ENCODE results near the gene ARL6IP1.
"Not testable (repeated sequence)": the region's sequence is repeated elsewhere in the genome, so short reads cannot be mapped to it uniquely, and the experiment has no call there.

The ARL6IP1 gene

GRCh38 chr16:18788828-18789514, 12.4 kb downstream of the ARL6IP1 start:
- peak overlapping the region; percentile 94 for H3K4me2 ChIP-seq
- no peaks in the 10 kb centered on the region for H3K27me3 ChIP-seq
- H3K36me3 ChIP-seq = peaks cover 82% of the 10 kb centered on the region
- peak overlapping the region; percentile 98 for H3K4me3 ChIP-seq
- TF ChIP-seq Cebpa-rat (IDR thresholded peaks at IDR 0.05) = no peak
- H3K9ac ChIP-seq = peak overlapping the region; percentile 100
- peak overlapping the region; percentile 99 for H3K27ac ChIP-seq
- peaks cover 56% of the 10 kb centered on the region for H3K4me1 ChIP-seq
- H3K9me3 ChIP-seq = no peaks in the 10 kb centered on the region
- peaks cover 61% of the 10 kb centered on the region for H4K20me1 ChIP-seq

GRCh38 chr16:18784917-18785623, 16.3 kb downstream of the ARL6IP1 start:
- no peak for TF ChIP-seq Cebpa-rat (IDR thresholded peaks at IDR 0.05)
- peaks cover 81% of the 10 kb centered on the region for H3K36me3 ChIP-seq
- no peak overlapping the region; the same call in 1 of the 2 replicates for H3K9ac ChIP-seq
- no peak overlapping the region for H3K4me3 ChIP-seq
- H3K9me3 ChIP-seq = no peaks in the 10 kb centered on the region
- no peak overlapping the region for H3K27ac ChIP-seq
- no peaks in the 10 kb centered on the region for H3K27me3 ChIP-seq
- peaks cover 85% of the 10 kb centered on the region for H4K20me1 ChIP-seq
- peak overlapping the region; percentile 94 for H3K4me2 ChIP-seq
- peaks cover 62% of the 10 kb centered on the region for H3K4me1 ChIP-seq

- H3K27me3 ChIP-seq = no peaks in the 10 kb centered on the region
- H4K20me1 ChIP-seq = peaks cover 72% of the 10 kb centered on the region
- peaks cover 57% of the 10 kb centered on the region for H3K4me1 ChIP-seq
- H3K4me2 ChIP-seq = 0 out of 2 replicates have a peak overlapping the region, but pooled peaks have one; percentile 12
- no peak overlapping the region for H3K9ac ChIP-seq
- peaks cover 81% of the 10 kb centered on the region for H3K36me3 ChIP-seq
- H3K27ac ChIP-seq = no peak overlapping the region
- H3K9me3 ChIP-seq = no peaks in the 10 kb centered on the region
- no peak for TF ChIP-seq Cebpa-rat (IDR thresholded peaks at IDR 0.05)
- H3K4me3 ChIP-seq = no peak overlapping the region
Observed at GRCh38 chr16:18783430-18784341, 17.7 kb downstream of the ARL6IP1 start.

GRCh38 chr16:18782697-18783429, 18.5 kb downstream of the ARL6IP1 start:
- no peak overlapping the region for H3K9ac ChIP-seq
- H3K27me3 ChIP-seq = no peaks in the 10 kb centered on the region
- peaks cover 73% of the 10 kb centered on the region for H3K36me3 ChIP-seq
- peaks cover 49% of the 10 kb centered on the region for H3K4me1 ChIP-seq
- no peaks in the 10 kb centered on the region for H3K9me3 ChIP-seq
- no peak overlapping the region for H3K4me2 ChIP-seq
- H3K27ac ChIP-seq = no peak overlapping the region
- H3K4me3 ChIP-seq = no peak overlapping the region
- no peak for TF ChIP-seq Cebpa-rat (IDR thresholded peaks at IDR 0.05)
- peaks cover 64% of the 10 kb centered on the region for H4K20me1 ChIP-seq

GRCh38 chr16:18781232-18781631, 20.1 kb downstream of the ARL6IP1 start:
- H3K27ac ChIP-seq, H3K9ac ChIP-seq, H3K27me3 ChIP-seq, H3K4me3 ChIP-seq, H3K4me2 ChIP-seq, H3K9me3 ChIP-seq: not testable (repeated sequence)
- peaks cover 47% of the 10 kb centered on the region for H4K20me1 ChIP-seq
- H3K4me1 ChIP-seq = peaks cover 33% of the 10 kb centered on the region
- H3K36me3 ChIP-seq = peaks cover 59% of the 10 kb centered on the region

- H3K9me3 ChIP-seq, H3K9ac ChIP-seq, H3K4me2 ChIP-seq, H3K27me3 ChIP-seq, H3K4me3 ChIP-seq, H3K27ac ChIP-seq: not testable (repeated sequence)
- H3K36me3 ChIP-seq = peaks cover 54% of the 10 kb centered on the region
- peaks cover 26% of the 10 kb centered on the region for H3K4me1 ChIP-seq
- peaks cover 40% of the 10 kb centered on the region for H4K20me1 ChIP-seq
Observed at GRCh38 chr16:18780460-18781026, 20.8 kb downstream of the ARL6IP1 start.

- H3K27ac ChIP-seq, H3K4me2 ChIP-seq, H3K9ac ChIP-seq, H3K9me3 ChIP-seq, H3K4me3 ChIP-seq, H3K4me1 ChIP-seq, H3K27me3 ChIP-seq: not testable (repeated sequence)
- peaks cover 29% of the 10 kb centered on the region for H3K36me3 ChIP-seq
- peaks cover 12% of the 10 kb centered on the region for H4K20me1 ChIP-seq
Observed at GRCh38 chr16:18777664-18778063, 23.7 kb downstream of the ARL6IP1 start.

GRCh38 chr16:18776334-18776733, 25.0 kb downstream of the ARL6IP1 start:
- not testable (repeated sequence) for H3K4me1 ChIP-seq, H3K27me3 ChIP-seq, H4K20me1 ChIP-seq, H3K27ac ChIP-seq, H3K4me3 ChIP-seq, H3K9ac ChIP-seq, H3K4me2 ChIP-seq
- H3K36me3 ChIP-seq = peaks cover 23% of the 10 kb centered on the region; the same call in 1 of the 2 replicates
- peaks cover 14% of the 10 kb centered on the region for H3K9me3 ChIP-seq

- not testable (repeated sequence) for H3K4me2 ChIP-seq, H3K27ac ChIP-seq, H3K4me3 ChIP-seq, H4K20me1 ChIP-seq, H3K4me1 ChIP-seq, H3K9ac ChIP-seq, H3K27me3 ChIP-seq
- H3K36me3 ChIP-seq = peaks cover 15% of the 10 kb centered on the region; the same call in 1 of the 2 replicates
- H3K9me3 ChIP-seq = peaks cover 15% of the 10 kb centered on the region
Observed at GRCh38 chr16:18774651-18775050, 26.7 kb downstream of the ARL6IP1 start.

GRCh38 chr16:18772171-18772570, 29.2 kb downstream of the ARL6IP1 start:
- not testable (repeated sequence) for H3K27ac ChIP-seq, H3K36me3 ChIP-seq, H3K4me2 ChIP-seq, H4K20me1 ChIP-seq, H3K9ac ChIP-seq, H3K4me3 ChIP-seq, H3K4me1 ChIP-seq, H3K27me3 ChIP-seq
- peaks cover 15% of the 10 kb centered on the region for H3K9me3 ChIP-seq

- not testable (repeated sequence) for H3K36me3 ChIP-seq, H3K9ac ChIP-seq, H4K20me1 ChIP-seq, H3K27ac ChIP-seq, H3K4me3 ChIP-seq, H3K4me1 ChIP-seq, H3K4me2 ChIP-seq, H3K27me3 ChIP-seq
- H3K9me3 ChIP-seq = peaks cover 15% of the 10 kb centered on the region
Observed at GRCh38 chr16:18770336-18770962, 30.9 kb downstream of the ARL6IP1 start.

- H3K4me3 ChIP-seq, H4K20me1 ChIP-seq, H3K4me2 ChIP-seq, H3K4me1 ChIP-seq, H3K27me3 ChIP-seq, H3K27ac ChIP-seq, H3K9ac ChIP-seq, H3K36me3 ChIP-seq, H3K9me3 ChIP-seq: not testable (repeated sequence)
Observed at GRCh38 chr16:18767217-18767616, 34.1 kb downstream of the ARL6IP1 start.
